ENCODE measurements around the gene ABCB4.
"Not testable (repeated sequence)": the region's sequence is repeated elsewhere in the genome, so short reads cannot be mapped to it uniquely, and the experiment has no call there.

ABCB4 gene

DNA sequence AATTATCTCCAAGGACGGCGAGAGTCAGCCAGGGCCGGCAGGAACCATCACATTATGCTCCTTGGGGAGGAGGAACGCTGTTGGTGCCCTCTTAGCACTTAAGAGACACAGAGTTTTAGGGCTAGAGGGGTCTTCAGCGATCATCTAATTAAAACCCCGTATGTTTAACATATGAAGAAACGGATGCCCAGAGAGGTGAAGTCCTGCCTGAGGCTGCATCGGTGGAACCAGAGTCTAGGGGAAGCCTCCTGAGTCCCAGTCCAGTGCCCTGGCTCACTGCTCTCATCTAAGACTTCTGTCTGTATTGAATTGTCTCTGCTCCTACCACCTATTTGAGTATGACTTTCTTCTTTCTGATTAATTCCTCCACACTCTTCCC, 688 bp upstream of the ABCB4 start:
- no peak for DNase-seq (ENCODE audit: low spot score)

DNA sequence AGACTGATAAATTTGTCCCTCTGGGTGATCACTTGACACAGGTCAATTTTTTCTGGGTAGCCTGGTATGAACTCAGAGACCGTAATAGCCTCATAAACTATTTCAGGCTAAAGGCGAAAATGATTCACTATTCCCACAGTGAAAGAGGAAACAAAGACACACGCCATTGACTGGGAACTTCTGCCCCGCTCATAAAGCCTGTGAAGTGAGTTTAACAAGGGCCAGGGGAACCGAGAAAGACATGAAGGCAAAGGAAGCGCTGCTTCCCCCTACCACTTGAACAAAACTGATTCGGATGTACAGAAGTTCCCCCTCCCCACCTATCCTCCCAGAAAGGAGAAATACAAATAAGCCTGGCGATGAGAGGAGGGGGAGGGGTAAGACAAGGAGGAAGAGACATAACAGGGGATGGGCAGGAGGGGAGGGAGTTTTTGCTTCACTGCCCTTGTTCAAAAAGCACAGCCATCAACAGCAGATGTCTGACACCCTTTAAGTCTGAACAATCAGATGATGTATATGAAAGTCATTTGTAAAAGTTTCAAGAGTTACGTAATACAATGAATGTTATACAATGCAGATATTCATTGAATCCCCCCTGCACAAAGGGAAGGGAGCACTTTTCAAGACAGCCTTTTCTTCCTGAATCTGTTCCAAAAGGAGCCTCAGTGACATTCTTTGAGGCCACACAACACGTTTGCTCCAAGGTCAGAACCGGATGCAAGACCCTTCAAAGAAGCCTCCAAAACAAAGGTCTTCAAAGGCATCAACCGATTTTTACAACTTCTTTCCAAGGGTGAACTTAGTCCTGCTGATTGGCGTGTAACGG, 734 bp downstream of the ABCB4 start:
- DNase-seq (ENCODE audit: low spot score): peak; percentile 75

DNA sequence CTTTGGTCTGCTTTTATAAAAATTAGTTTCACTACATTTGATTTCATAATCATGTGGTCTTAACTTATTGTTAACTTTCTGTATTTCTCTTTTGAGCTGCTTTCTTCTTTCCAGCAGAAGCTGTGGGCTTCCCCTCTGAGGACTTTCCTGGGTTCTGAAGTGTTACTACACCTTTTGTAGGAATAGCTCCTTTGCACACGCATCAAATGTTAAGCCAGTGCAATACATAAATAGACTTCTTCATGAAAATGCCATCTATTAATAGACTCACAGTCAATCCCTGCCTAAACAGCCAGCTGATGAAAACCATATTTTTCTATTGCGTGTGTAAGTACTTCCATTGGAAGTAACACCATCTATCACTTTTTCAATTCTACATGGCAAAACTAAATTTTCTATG, 1.5 kb downstream of the ABCB4 start:
- no peak for DNase-seq (ENCODE audit: low spot score)

DNA sequence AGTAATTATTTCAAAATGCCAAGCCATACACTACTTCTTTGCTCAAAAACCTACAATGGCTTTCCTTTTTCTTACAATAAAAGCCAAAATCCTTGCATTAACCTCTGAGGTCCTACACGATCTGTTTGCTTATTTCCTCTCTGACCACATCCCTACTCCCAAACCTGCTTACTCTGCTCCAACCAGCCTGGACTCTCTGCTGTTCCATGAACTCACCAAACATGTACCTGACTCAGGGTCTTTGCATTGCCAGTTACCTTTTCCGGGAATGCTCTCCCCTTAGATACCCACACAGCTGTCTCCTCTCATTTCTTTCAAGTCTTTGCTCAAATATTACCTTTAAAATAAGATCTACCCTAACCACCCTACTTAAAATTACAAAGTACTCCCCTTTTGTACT, 2.3 kb downstream of the ABCB4 start:
- no peak for DNase-seq (ENCODE audit: low spot score)

DNA sequence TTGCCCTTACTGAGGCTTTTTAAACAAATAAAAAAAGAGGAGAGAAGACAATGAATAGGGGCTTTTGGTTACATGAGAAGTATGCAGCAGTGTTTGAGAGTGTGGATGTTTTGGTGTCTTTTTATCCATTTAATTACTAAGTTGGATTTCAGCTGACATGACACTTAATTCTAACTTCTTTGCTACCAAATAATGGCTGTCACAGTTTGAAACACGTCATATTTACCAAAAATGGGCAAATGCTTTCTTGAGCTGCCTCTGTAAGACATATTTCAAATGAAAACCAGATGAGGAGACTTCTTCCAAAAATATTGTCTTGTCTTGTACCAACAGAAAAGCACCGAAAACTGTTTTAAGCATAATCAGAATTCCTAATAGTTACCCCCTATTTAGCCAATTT, 4.0 kb downstream of the ABCB4 start:
- no peak for DNase-seq (ENCODE audit: low spot score)

DNA sequence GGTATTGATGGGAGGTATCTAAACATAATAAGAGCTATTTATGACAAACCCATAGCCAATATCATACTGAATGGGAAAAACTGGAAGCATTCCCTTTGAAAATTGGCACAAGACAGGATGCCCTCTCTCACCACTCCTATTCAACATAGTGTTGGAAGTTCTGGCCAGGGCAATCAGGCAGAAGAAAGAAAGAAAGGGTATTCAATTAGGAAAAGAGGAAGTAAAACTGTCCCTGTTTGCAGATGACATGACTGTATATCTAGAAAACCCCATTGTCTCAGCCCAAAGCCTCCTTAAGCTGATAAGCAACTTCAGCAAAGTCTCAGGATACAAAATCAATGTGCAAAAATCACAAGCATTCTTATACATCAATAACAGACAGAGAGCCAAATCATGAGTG, 6.3 kb downstream of the ABCB4 start:
- not testable (repeated sequence) for DNase-seq (ENCODE audit: low spot score)

DNA sequence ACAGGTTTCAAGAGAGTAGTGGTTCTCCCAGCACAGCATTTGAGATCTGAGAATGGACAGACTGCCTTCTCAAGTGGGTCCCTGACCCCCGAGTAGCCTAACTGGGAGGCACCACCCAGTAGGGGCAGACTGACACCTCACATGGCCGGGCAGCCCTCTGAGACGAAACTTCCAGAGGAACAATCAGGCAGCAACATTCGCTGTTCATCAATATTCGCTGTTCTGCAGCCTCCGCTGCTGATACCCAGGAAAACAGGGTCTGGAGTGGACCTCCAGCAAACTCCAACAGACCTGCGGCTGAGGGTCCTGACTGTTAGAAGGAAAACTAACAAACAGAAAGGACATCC, 10.0 kb downstream of the ABCB4 start:
- DNase-seq (ENCODE audit: low spot score): not testable (repeated sequence)

DNA sequence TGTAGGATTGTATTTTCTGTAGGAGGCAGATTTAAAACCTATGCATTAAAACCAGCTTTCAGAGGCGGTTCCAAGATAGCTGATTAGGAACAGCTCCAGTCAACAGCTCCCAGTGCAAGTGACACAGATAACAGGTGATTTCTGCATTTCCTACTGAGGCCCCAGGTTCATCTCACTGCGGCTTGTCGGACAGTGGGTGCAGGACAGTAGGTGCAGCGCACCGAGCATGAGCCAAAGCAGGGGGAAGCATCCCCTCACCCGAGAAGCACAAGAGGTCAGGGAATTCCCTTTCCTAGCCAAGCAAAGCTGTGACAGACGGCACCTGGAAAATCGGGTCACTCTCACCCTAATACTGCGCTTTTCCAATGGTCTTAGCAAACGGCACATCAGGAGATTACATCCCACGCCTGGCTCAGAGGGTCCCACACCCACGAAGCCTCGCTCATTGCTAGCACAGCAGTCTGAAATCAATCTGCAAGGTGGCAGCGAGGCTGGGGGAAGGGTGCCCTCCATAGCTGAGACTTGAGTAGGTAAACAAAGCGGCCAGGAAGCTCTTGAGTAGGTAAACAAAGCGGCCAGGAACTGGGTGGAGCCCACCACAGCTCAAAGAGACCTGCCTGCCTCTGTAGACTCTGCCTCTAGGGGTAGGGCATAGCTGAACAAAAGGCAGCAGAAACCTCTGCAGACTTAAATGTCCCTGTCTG, 10.5 kb downstream of the ABCB4 start:
- peak; percentile 71 for DNase-seq (ENCODE audit: low spot score)

DNA sequence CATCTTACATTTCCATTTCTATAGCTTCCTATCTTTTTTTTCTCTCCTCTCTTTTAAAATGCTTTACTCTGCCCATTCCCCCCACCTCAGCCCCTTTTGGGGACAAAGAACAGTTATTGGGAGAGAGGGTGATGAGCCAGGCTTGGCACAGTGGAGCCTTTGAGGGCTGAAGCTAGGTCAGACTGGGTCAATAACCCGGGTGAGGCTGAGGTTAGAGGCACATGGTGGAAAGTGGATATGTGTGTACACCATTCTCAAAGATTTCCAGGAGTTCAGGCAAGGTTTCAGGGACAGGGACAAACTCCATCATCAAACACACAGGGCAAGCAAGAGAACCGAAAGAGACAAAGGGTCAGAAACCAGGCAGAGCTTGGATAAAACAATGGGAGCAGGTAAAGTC, 11.5 kb downstream of the ABCB4 start:
- no peak for DNase-seq (ENCODE audit: low spot score)

DNA sequence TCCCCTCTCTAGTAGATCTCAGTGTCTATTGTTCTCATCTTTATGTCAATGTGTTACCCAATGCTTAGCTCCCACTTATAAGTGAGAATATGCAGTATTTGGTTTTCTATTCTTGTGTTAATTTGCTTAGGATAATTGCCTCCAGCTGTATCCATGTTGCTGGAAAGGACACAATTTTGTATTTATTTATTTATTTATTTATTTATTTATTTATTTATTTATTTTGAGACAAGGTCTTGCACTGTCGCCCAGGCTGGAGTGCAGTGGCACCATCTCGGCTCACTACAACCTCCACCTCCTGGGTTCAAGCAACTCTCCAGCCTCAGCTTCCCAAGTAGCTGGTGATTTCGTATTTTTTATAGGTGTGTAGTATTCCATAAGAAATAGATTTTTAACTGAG, 15.0 kb downstream of the ABCB4 start:
- DNase-seq (ENCODE audit: low spot score): not testable (repeated sequence)

DNA sequence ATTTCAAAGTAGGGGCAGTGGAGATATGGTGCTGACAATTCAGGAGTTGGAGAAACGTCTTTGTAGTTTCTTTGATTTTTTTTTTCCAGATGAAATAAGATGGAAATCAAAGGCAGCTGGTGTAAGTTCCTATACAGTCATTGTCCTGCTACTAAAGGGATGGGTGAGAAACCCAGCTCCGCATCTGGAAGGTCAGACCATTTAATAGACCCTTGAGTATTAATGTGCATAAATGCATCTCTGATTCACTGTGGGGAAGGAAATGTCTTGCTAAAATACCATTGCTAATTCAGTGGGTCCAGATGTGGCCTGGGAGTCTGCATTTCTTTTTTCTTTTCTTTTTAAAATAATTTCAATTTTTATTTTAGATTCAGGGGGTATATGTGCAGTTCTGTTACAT, 15.5 kb downstream of the ABCB4 start:
- no peak for DNase-seq (ENCODE audit: low spot score)

DNA sequence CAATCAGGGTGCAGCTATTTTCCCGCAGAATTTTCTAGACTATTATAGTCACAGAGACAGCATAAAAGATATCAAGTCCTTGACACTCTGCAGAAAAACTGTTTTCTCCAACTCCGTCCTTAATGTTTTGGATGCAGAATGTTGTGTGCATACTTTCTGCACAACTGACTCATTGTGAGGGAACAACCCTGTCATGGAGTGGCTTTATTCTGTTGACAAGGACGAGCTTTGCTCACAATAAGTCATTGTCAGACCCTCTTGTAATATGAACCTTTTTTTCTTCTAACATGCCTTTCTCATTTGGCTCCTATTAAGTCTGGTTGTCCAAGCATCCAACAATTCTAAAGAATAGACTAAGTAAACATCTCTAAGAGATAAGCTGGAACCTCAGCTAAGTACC, 17.3 kb downstream of the ABCB4 start:
- no peak for DNase-seq (ENCODE audit: low spot score)

DNA sequence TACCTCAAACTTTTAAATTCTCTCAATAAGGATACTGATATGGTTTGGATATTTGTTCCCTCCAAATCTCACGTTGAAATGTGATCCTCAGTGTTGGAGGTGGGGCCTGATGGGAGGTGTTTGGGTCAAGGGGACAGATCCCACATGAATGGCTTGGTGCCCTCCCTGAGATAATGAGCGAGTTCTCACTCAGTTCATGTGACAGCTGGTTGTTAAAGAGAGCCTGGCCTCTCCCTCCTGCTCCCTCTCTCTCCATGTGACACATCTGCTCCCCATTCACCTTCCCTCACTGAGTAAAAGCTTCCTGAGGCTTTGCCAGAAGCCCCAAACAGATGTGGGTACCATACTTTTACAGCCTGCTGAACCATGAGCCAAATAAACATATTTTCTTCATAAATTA, 19.2 kb downstream of the ABCB4 start:
- no peak for DNase-seq (ENCODE audit: low spot score)

DNA sequence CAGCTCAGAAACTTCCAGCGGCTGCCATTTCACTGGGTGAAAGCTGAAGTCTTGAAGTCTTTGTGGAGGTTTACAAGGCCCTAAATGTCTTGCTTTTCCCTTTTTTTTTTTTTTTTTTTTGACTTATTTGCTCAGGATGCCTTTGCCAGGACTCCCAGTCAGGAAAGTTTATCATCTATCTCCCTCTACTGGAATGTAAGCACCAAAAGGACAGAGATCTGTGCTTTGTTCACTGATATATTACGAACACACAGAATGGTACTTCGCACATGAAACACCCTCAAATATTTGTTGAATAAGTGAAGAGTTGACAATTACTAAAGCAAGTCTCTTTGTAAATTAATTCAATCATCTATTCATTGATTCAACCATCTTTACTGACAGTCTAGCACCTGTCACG, 23.2 kb downstream of the ABCB4 start:
- no peak for DNase-seq (ENCODE audit: low spot score)

DNA sequence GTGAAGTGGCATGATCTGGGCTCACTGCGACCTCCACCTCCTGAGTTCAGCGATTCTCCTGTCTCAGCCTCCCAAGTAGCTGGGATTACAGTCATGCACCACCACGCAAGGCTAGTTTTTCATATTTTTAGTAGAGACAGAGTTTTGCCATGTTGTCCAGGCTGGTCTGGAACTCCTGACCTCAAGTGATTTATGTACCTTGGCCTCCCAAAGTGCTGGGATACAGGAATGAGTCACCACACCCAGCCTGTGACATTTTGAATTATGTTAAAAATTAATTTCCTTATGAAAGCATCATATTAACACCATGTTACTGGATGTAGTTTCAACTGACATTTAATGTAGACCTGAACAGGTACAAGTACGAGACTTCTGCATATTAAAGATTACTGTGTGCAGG, 24.3 kb downstream of the ABCB4 start:
- DNase-seq (ENCODE audit: low spot score): no peak

DNA sequence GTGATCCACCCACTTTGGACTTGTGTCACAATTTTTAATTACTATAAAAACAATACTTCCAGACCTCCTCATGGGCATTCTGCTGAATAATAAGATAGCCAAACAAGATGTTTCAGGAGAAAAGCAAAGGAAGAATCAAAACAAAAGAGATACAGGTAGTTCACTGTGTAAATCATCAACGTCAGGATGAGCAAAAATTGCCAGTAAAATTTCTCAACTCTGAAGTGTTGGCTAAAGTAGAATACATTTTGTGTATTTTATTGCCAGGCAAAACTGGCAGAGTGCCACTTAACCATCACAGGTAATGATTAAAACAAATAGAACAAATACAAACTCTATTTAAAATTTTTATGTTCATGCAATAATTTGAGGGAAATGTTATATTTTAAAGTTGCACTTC, 24.8 kb downstream of the ABCB4 start:
- DNase-seq (ENCODE audit: low spot score): no peak

DNA sequence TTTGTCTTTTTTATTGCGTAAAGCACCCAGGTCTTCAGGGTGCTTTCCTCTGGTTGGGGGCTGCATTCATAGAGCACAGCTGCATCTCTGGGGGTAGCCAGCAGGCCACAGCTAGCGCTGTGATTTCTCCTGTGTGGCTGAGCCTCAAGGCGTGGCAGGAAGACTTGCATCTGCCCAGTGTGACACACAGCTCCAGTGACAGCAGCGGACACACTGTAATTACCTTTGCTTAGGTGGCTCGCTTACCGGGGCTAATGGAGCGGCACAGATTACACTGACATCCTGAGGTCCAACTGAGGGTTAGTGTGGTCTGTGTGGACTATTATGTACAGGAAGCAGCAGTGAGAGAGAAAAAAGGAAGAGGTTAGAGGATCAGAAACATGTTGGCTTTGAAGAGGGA, 27.1 kb downstream of the ABCB4 start:
- no peak for DNase-seq (ENCODE audit: low spot score)

DNA sequence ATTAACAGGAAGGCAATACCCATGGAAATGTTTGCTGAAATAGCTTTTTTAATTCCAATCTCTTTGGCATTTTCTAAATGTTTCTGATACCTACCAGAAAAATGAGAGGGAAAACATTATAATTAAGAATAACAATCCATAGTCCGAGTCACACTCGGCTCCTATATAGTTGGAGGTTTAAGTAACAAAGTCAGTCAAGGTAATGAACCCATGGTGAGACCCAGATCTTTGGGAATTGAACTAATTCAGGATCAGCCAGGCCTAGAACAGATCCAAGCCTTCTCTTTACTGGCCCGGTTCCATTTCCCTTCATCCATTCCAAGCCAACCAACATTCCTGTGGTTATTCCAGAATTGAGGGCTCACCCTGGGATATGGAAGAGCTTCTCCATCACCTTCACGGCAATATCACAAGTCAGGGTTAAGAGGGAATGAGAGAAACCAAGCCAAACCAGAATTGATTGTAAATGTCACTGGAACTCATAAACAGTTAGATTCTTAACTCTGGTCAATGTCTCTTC, 28.3 kb downstream of the ABCB4 start:
- DNase-seq (ENCODE audit: low spot score): no peak

DNA sequence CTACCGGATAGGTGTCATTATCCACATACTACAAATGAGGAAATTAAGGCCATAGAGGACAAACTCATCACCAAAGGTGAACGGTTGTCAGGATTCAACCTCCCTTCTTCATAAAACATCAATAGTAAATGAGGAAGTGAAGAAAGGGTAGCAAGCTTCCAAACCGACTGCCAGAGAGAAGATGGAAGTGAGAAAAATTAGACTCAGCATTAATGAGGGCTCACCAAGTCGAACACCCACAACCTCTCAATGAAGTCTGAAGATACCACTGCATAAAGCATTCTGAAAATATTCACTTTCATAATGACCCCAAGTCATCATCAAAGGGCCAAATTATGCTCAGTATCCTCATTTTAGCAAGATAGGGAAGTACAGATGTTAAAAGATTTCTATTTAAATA, 29.6 kb downstream of the ABCB4 start:
- no peak for DNase-seq (ENCODE audit: low spot score)

DNA sequence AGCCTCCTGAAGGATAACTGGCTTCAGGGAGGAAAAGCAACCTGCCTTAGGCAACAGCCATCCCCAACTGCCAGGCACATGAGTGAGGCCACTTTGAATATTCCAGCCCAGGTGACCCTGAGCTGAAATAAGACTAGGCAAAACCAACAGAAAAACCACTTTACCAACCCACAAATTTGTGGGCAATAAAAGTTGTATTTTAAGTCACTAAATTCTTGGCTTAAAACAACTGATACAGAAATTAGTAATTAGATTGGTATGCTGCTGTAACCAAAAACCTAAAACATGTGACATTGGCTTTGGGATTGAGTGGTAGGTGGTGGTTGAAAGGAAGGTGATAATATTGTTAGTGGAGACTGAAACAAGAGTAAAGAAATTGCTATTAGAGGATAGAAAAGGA, 39.9 kb downstream of the ABCB4 start:
- DNase-seq (ENCODE audit: low spot score): no peak

DNA sequence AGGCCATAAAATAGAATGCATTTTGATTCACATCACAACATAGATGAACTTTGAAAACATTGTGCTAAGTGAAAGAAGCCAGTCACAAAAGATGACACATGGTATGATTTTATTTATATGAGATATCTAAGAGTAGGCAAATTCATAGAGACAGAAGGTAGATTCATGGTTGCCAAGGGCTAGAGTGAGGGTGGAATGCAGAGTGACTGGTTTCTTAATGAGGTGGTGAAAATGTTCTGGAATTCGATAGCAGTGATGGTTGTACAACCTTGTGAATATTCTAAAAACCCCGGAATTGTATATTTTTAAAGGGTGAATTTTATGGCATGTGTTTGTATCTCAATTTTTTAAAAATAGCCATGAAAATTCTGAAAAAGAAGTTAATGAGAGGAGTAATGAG, 42.9 kb downstream of the ABCB4 start:
- DNase-seq (ENCODE audit: low spot score): no peak

DNA sequence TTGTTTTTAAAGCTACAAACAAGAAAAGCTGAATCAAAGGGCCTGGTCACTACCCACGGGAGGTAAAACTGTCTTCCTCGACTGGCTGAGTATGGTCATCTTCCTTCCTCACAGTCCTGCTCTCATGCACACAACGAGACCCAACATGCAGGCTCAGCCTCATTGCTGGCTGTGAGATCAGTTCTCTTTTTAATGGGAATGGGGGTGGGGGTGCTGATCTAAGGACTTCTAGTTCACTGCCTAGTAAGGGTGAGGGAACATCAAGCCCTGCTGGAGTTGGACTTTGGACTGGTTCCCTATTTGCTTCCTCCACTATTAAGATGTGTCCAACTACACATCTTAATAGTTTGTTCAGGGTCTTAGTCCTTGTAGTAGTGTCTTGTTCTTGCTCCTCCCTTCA, 48.2 kb downstream of the ABCB4 start:
- DNase-seq (ENCODE audit: low spot score): no peak

DNA sequence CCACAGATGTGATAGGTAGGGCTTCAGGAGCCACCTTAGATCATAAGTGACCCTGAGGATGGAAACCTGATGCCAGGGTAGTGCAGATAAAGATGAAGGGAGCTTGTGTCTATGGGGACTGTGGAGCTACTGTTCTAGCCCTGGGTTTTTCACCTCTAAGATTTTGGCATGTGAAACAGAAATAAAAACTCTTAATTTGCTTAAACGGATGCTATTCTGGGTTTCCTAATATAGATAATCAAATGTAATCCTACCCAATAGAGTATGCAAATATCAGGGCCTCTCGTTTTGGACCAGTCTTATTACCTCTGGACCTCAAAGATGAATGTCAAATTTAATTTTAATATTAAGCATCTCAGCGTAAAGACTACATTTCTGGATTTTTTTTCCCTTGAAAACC, 49.3 kb downstream of the ABCB4 start:
- DNase-seq (ENCODE audit: low spot score): no peak

DNA sequence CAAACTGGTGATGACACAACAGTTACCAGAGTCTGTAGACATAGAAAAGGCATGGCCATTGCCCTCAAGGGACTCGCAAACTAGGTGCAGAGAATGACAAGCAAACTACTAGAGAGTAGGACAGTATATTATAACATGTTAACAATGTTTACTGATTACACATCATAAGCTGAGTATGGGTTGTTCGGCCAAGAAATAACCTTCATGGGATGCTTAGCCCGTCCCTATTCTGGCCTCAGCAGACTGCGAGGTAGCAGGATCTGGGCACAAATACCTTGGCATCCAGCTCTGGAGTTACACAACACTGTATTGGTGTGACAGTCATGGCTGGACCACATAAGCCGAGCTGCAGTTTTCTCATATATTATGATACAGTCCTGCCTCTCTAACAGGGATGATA, 51.4 kb downstream of the ABCB4 start:
- DNase-seq (ENCODE audit: low spot score): no peak
